Activated CD4-positive, alpha-beta T cell treated with anti-CD3 and anti-CD28 coated beads for 1 hour (primary cell): ENCODE results near the gene COA8.
A peak's percentile ranks its signal among the peaks of the same experiment; 100 is the strongest.

Source experiments
- DNase-seq: peaks from one replicate; pipeline ENCODE4 v3.0.0-alpha.2; 2020

Gene COA8

DNA sequence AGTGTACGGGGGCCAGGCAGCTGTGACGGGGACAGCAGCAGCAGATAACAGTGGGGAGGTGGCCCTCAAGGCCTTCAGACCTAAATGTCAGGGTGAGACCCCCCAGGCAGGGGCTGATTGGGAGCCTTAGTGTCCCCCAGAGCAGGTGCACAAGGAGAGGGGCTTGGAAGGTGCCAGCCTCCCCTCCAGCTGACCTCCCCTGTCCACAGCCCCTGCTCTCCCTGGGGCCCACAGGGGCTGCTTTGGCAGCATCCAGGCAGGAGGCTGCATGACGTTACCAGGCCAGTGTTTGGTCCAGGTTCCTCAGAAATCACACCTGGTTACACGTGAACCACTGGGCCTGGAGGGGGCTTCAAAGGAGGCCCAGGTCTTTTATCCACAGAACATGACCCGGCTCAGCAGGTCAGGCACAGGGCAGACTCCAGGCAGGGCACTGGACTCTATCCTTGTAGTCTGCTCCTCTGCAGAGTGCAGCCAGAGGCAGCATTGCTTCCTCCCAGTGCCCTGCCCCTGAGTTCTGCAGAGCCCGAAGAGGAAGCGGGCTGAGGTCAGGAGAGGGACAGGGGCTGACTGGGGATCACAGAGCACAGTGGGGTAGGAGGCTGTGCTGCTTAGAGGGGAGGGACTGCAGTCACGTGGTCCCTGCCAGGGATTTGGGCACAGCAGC lies 36.4 kb upstream of the COA8 start:
- DNase-seq = no peak

DNA sequence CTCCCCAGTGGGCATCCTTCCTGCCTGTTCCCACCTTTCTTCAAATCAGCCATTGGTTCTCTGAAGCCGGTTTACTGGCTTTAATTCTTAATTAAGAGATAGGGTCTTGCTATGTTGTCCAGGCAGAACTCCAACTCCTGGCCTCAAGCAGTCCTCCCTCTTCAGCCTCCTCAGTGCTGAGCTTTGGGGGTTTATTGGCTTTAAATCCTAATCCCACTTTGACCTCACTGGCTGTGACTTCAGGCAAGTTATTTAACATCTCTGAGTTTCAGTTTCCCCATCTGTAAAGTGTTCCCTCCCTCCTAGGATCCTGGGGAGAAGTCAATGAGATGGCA lies 35.9 kb upstream of the COA8 start:
- no peak for DNase-seq

DNA sequence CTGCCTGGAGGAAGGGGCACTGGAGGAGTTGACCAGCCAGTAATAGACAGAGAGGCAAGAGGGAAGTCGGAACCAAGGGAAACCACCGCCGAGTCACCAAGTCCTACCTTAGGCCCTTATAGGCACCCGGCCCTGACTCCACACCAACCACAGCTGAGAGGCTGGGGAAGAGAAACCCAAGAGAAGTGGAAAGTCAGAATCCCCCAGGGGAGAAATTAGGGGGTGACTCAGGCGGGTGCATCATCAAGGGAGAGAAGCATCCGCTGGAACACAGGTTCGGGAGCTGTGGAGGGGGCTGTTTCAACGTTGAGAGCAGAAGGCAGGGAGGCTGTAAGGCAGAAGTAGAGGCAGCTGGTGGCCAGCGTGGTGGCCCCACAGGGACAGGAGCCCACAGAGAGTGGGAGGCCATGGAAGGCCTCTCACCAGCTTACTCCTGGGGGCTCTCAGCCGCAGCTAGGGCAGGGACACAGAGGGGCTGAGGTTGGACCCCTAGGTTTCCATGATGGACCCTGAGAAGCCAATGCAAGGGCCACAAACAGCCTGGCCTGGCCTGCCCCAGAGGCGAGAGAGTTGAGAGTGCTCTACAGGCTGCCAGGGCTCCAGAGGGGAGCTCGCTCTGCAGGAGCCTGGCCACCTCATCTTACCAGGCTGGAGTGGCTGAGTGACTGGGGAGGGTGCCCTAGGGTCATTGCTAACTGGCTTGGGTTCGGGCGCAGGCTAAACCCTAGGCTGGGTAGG lies 35.2 kb upstream of the COA8 start:
- DNase-seq = no peak

DNA sequence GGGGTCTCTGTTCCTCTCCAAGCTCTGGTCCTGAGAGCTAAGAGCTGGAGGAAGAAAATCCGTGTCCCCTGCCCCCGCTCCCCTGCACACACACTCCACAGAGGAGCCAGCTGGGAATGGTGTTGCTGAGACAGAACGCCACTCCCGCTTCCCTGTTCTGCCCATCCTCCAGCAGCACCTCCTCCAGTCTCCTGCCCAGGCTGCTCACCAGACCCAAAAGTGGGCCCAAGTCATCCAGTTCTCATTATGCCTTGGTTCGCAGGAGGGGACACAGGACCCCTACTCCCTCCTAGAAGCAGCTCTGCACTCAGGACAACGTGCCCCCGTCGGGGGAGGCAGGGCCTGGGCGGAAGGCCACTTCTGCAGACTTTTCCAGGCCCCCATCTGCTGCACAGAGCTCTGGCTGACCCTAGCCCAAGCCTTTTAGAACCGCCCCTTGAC lies 34.6 kb upstream of the COA8 start:
- no peak for DNase-seq

DNA sequence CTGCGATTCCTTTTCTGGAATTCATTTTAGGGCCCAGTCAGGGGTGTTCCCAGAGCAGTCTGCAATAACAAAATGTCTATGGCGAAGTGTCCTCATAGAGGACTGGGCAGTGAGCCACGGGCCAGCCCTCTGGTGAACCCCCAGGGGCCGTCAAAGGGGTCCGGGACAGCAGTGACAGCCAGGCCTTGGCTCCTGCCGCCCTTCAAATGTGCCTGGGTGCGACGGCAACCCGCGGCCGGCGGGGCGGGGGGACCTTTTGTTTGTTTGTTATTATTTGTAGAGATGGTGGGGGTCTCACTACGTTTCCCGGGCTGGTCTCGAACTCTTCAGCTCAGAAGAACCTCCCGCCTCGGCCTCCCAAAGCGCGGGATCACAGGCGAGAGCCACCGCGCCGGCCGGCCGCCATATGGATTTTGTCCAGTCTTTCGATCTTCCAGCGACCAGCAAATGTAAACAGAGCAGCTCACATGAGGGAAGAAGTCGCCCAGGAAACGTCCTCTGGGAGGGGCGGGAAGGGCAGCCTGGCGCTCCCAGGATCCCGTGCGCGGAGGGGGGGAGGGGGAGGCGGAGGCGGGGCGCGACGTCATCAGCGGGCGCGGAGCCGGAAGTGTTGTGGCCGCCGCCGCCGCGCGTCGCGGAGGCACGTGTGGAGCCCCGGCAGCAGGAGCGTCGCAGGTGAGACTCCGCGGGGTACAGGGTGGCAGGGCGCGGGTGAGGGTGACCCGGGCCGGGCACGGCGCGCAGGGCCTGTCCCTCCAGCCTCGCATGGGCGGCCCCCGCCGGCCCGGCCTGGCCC lies 34.0 kb upstream of the COA8 start, which contains the start of gene TRMT61A:
TSS of gene TRMT61A (plus strand) at position 610 of the 796 bp plus-strand sequence. CDS start 783 bp downstream, outside the sequence.
- DNase-seq = peak; percentile 69

DNA sequence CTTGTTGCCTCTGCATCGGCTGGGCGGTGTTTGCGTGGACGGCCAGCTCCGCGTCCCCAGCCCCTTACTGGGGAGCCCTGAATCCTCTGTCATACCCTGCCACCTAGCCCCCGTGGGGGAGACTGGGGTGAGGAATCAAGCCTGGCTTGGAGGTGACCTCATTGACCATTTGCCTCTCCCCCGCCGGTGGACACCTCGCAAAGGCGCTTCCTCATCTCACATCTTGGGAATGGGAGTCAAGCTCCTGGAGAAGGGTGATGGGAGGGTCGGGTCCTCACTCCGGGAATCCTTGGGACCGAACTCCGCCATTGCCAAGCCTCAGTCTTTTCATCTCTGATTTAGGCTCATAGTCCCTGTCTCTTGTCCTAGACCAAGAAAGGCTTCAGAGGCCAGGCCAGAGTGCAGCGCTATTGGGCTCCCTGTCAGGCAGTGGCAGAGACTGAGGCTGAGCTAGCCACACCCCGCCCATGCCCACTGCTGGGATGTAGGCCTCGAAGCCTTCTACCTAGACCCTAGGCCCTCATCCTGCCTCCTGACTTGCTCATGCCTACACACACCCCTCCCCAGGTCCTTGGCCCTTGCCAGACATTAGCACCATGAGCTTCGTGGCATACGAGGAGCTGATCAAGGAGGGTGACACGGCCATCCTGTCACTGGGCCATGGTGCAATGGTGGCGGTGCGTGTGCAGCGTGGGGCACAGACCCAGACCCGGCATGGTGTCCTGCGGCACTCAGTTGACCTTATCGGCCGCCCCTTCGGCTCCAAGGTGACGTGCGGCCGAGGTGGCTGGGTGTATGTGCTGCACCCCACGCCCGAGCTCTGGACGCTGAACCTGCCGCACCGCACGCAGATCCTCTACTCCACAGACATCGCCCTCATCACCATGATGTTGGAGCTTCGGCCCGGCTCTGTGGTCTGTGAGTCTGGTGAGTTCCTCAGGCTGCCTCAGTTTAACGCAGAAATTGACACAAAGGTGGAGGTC lies 33.1 kb upstream of the COA8 start:
- no peak for DNase-seq

DNA sequence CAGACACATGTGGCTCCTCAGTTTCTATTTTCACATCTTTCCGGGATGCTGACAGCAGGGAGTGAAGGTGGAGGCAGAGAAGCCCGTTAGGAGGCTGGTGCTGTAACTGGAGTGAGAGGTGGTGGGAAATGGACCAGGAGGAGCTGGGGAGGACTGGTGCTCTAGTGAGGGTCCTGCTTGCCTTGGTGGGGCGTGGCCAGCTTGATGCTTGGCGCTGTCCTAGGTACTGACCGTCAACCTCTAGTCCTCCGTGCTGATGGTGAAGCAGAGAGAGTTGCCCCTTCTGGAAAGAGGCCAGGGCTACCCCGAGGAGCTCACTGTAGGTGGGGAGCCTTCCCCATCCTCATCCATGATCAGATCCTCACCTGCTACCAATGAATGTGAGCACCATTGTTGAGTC lies 32.4 kb upstream of the COA8 start:
- DNase-seq = no peak

DNA sequence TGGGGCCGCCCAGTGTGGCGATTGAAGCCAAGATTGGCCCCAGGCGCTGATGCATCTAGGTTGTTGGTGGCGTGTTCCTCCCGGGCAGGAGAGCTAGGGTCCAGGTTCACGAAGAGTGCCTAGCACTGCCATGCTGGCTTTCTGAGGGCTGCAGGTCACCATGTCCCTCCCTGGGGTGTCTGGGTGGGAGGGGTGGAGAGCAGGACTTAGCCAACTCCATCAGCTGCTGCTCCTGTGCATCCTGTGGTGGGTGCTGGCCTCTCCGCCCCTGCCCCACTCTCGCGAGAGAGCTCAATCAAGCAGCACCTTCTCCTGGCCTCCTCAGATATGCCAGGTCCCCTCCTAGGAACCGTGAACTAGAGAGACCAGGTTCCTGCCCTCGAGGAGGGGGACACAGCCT lies 31.9 kb upstream of the COA8 start:
- no peak for DNase-seq

DNA sequence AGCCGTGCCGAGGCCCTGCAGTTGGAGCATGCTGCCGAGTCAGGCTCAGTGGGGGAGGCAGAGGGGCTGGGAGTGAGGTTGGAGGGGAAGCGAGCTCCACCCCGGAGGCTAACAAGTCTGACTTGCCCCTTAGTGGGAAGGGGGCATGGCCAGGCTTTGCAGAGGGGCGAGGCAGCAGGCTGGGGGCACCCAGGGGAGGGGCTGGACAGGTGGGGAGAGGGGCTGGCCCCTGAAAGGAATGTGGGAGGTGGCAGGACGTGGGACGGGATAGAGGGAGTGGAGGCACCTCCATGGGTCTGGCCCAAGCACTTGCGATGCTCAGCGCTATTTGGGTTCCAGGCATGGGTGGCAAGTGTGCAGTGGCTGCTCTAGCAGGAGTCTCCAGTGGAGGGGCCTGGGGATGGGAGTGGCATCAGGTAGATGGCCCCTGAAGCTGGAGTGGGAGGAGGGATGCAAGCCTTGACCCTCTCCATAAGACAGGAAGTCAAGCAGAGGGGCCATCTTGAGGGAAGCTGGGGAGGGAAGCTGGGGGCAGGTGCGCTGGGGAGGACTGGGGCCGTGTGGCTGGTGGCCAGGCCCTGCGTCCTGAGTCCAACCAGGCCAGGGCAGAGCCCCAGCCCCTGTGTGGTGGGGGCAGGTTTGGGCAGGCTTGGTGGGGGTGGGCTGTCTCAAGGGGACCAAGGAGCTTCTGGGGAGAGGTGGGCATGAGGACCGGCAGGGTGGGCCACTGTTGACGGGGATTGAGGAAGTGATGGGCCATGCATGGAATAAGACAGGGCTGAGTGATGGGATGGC lies 31.1 kb upstream of the COA8 start:
- no peak for DNase-seq

DNA sequence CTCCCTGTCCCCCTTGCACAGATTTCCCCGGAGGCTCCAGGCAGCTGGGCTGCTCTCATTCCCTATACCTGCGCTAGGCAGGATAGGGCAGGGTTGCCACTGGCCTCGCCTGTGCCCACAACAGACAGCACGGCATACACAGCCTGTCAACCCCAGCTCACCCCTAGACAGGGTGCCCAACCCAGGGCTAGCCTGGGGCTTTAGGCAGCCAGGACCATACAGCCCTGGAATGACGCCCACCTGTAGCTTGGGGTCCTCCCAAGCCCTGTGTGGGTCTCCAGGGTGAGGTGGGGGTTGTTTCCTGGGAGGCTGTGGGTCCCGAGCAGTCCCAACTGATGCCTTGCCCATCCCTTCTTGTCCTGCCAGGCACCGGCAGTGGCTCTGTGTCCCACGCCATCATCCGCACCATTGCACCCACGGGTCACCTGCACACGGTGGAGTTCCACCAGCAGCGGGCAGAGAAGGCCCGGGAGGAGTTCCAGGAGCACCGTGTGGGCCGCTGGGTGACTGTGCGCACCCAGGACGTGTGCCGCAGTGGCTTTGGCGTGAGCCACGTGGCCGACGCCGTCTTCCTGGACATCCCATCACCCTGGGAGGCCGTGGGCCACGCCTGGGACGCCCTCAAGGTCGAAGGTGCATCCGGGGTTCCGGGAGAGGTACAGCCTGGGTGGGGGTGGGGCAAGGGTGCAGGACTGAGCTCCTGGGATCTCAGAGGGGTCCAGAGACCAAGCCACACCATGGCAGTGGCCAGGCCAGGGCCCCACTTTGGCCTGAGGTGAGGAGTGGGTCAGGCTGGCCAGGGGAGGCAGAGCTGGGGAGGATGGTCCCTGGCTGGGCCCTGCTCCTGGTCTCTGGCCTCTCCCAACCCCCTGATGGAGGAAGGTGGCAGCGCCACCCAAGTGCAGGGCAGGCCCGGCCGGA lies 30.3 kb upstream of the COA8 start:
- no peak for DNase-seq

DNA sequence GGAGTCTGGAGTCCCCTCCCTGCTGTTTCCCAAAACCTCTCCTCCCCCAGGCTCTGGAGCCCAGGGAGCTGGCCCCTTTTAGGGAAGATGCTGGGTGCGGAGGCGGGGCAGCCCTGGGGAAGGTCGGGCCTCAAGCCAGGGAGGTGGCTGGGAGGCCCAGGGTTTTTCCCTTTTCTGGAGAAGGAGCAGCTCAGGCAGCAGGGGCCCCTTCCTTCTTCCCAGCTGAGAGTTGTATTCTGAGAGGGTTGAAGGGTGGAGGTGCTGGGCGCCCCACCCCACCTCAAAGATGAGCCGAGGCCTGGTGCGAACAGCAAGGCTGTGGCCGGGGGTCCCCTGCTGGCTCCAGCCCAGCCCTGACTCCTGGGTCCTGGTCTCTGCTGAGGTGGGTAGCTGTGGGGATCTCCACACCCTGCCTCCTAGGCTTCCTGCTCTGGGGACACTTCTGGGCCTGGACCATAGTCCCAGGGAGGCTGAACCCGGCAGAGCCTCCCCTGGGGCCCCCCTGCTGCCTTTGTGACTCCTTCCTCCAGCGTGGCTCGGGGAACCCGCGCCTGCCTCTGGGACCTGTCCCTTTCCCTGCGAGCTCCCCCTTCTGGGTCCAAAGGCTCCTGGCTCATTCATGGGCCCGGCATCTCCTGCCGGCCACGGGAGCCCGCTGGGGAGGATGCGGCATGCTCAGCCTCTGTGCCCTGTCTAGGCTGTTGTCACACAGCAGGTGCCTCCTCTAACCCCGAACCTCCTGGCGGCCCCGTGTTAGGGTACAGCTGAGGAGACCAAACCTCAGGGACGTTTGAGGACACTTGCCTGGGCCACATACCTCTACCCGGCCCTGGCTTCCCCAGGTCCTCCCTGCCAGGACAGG lies 29.4 kb upstream of the COA8 start:
- no peak for DNase-seq

DNA sequence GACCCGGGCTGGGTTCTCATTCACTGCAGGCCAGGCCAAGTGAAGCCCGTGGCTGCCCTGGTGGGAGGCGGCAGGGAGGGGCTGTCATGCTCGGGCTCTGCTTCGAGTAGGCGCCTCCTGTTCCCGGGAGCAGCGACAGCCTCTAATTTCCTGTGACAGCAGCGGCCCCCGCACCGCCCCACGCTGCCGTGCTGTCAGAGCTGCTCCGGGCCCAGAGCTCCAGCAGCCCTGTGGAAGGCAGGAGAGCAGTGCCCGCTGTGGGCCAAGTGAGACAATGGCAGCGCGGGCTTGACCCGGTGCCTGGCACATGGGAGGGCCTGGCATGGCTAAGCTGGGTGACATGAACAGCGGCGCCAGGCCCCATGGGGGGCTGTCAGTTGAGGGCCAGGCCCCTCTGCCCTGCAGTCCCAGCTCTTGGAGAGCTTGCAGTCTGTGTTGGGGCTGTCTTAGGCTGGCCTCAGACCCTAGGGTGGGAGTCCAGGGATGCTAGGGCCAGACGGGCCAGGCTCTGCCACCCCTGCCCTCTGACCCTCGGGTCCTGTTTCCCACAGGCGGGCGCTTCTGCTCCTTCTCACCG lies 28.7 kb upstream of the COA8 start:
- DNase-seq = no peak

DNA sequence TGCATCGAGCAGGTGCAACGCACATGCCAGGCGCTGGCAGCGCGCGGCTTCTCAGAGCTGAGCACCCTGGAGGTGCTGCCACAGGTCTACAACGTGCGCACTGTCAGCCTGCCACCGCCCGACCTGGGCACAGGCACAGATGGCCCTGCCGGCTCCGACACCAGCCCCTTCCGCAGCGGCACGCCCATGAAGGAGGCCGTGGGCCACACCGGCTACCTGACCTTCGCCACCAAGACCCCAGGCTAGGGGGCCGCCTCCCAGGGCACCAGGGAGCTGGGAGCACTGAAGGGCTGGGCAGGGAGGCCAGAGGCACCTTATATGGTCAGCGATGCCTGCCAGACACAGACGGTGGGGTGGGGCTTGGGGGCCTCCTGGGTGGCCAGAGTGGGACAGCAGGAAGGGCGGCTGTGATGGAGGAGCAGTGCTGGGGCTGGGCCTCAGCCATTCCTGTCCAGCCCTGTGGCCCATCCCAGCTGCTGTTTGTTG lies 28.1 kb upstream of the COA8 start:
- no peak for DNase-seq

DNA sequence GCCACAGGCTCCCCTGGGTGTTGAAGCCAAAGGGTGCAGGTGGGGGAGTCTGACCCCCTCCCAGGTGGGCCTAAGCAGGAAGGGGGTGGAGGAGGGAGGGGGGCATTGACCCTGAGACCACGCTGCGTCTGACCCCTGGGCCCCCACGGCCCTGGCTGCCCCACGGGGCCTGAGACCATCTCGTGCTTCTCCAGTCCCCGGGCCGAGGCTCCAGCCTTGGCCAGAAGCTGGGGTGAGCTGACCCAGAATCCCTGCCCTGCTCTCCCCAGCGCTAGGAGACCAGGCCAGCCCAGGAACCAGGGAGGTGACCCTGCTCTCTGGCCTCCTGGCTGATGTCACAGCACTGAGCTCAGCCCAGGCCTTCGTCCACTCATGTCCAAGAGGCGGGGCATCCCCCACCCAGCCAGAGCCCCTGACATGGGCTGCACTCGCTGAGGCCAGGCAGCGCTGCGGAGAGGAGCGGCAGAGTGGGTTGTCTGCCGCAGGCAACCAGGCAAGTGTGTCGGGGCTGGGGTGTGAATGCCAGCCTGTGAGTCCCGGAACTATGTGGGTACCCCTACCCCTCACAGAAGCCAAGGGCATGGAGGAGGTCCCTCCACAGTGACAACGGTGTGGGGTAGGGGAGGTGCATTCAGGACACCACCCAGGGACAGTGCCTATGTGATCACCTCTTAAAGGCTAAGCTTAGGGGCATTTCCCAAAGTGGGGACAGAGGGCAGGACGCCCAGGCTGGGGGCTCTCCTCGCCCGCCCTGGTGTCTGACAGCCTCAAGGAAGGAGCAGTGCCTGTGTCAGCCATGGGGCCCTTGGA lies 27.5 kb upstream of the COA8 start:
- DNase-seq = no peak

DNA sequence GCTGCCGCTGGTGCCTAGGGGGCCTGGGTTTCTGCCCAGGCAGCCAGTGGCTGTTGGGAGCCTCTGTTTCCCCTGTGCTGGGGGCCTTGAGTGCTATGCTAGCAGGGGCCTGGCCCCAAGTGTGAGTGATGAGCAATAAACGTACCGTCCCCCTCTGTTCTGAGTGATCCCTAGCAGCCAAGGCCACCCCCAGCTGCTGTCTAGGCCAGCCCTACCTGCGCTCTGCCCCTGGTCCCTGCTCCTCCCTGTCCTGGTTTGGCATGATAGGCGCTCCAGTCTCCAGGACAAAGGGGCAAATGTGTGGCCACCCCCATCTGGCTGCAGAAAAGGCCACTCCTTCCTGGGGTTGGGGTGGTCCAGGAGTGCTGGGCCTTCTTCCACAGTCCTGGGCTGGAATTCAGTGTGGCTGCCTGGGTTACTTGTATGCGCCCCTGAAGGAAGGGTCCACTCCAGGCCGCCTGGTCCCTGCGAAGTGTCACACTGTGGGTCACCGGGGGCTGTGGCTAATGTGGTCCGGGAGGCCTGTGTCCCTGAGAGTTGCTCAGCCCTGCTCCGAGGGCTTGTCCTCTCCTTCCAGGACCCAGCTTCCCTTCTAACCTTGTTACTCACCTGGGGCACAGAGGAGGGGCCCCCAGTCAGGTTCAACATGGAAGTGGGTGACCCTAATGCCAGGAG lies 26.7 kb upstream of the COA8 start:
- no peak for DNase-seq

DNA sequence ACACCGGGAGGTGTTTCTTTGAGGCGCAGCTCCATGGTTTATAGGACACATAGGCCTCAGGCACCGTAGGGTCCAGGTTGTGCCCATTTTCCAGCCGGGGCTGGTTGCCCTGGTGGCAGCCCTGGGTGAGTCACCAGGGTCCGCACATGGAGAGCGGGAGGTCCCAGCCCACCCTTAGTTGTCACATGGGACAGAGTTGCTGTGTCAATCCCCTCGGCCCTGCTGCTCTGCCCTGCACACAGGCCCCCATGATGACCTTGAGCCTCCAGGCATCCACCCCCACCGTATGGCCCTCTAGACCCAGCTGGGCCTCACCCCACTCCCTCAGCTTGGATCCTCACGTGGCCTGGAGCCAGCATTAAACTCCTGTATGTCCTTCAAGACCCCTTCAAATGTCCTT lies 26.1 kb upstream of the COA8 start:
- DNase-seq = no peak

DNA sequence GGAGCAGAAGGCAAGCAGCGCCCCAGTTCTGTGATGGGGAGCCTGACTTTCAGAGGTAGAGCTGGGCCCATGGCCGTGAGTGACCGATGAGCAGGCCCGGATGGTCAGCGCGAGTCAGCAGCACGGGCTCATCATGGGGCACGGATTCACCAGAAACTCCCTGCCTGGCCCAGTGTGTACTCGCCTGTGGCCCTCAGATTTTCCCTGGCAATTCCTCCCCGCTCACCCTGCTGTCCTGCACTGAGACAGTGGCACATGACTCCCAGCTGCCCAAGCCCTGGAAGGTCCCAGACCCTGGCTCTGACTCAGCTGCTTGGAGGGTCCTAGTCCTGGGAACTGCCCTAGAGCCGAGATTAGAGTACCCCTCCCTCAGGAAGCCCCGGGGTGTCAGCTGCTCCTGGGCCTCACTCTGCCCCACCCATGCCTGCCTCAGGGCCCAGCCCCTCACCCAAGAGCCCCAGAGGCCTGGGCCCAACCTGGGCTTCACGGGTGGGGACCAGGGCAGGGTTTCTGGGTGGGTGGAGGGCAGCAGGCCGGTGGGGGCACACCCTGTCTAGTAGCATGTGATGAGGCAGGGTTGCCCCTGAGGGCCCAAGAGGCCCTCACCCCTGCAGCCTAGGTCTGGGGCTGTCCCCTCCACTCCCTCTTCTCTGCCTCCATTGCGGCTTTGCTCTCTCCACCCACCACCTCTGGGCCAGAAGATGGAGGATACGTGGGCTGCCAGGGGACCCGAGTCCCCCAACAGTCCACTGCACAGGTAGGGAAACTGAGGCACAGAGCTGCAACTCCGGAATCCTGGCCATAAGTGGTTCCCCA lies 25.4 kb upstream of the COA8 start:
- no peak for DNase-seq
